ENCODE data around the gene TEP1. TPM values are rescaled to one million over a fixed set of nuclear protein-coding genes. Genes with fewer than 3 reads are reported as not detected.

TEP1 gene
- total RNA-seq, 2 experiments from 2014 or later = 13.4 to 26.8 TPM

GRCh38 chr14:20397511-20397910 is 15.8 kb downstream of the TEP1 start:
- no peak overlapping the region for H3K27ac ChIP-seq (ENCODE audit: low read depth, low read length, poor library complexity, severe bottlenecking)
- H4K20me1 ChIP-seq (ENCODE audit: insufficient read depth, low read length) = no peaks in the 10 kb centered on the region
- H2AFZ ChIP-seq (ENCODE audit: low read length) = no peak overlapping the region
- ChIA-PET POLR2A (interaction anchor here (0.7 to 0.8 kb wide), 2 partner anchors 53 to 332 kb away, joined by 3 read pairs; no protein-coding TSS in a partner anchor), CTCF (ENCODE audit: unreplicated experiment) (no interaction called here)
- peaks cover 26% of the 10 kb centered on the region; the same call in 1 of the 2 replicates for H3K36me3 ChIP-seq (ENCODE audit: insufficient read depth, low read length)
- no peaks in the 10 kb centered on the region for H3K79me2 ChIP-seq (ENCODE audit: insufficient read depth, low read depth, low read length)
- TF ChIP-seq CTCF (conservative IDR thresholded peaks at IDR 0.05; ENCODE audit: low read length) = no peak
- TF ChIP-seq EZH2phosphoT487 (IDR thresholded peaks at IDR 0.05; ENCODE audit: borderline replicate concordance, low read depth, low read length) = no peak
- H3K4me2 ChIP-seq (ENCODE audit: low read length) = no peak overlapping the region
- no peaks in the 10 kb centered on the region for H3K9me2 ChIP-seq (ENCODE audit: insufficient read depth, low read length)
- H3K4me3 ChIP-seq (ENCODE audit: low read depth, low read length, poor library complexity, severe bottlenecking) = no peak overlapping the region
- intact Hi-C loops (cut with micrococcal nuclease; ENCODE audit: unreplicated experiment) = no loop called here
- no peaks in the 10 kb centered on the region for H3K4me1 ChIP-seq (ENCODE audit: insufficient read depth, low read length, poor library complexity, severe bottlenecking)
- no peak for DNase-seq (ENCODE audit: low spot score)
- H3K9me3 ChIP-seq (ENCODE audit: low read length) = no peaks in the 10 kb centered on the region
- BruUV-seq (replicated peaks) = no TSS peak

- Histone ChIP-seq H3K4me3 (ENCODE audit: low read depth, low read length, poor library complexity, severe bottlenecking) (no peak overlapping the region), H4K20me1 (ENCODE audit: insufficient read depth, low read length) (no peaks in the 10 kb centered on the region), H3K27ac (ENCODE audit: low read depth, low read length, poor library complexity, severe bottlenecking) (no peak overlapping the region), H2AFZ (ENCODE audit: low read length) (no peak overlapping the region), H3K9me3 (ENCODE audit: low read length) (no peaks in the 10 kb centered on the region), H3K36me3 (ENCODE audit: insufficient read depth, low read length) (peaks cover 43% of the 10 kb centered on the region; the same call in 1 of the 2 replicates), H3K4me1 (ENCODE audit: insufficient read depth, low read length, poor library complexity, severe bottlenecking) (no peaks in the 10 kb centered on the region), H3K9me2 (ENCODE audit: insufficient read depth, low read length) (no peaks in the 10 kb centered on the region), H3K4me2 (ENCODE audit: low read length) (no peak overlapping the region), H3K79me2 (ENCODE audit: insufficient read depth, low read depth, low read length) (no peaks in the 10 kb centered on the region)
- ChIA-PET POLR2A (interaction anchor here (1.0 kb wide), 1 partner anchor 13 kb away, joined by 3 read pairs; no protein-coding TSS in a partner anchor), CTCF (ENCODE audit: unreplicated experiment) (no interaction called here)
- BruUV-seq (replicated peaks) = no TSS peak
- intact Hi-C loops (cut with micrococcal nuclease; ENCODE audit: unreplicated experiment) = loop anchor here (5.0 kb wide), 1 partner anchor 34 kb away; no protein-coding TSS in a partner anchor
- no peak for DNase-seq (ENCODE audit: low spot score)
- TF ChIP-seq EZH2phosphoT487 (IDR thresholded peaks at IDR 0.05; ENCODE audit: borderline replicate concordance, low read depth, low read length) (no peak), CTCF (conservative IDR thresholded peaks at IDR 0.05; ENCODE audit: low read length) (no peak)
Measured at GRCh38 chr14:20391505-20391904, 21.8 kb downstream of the TEP1 start.

- ChIA-PET POLR2A (interaction anchor here (1.0 kb wide), 1 partner anchor 28 kb away, joined by 5 read pairs; no protein-coding TSS in a partner anchor), CTCF (ENCODE audit: unreplicated experiment) (no interaction called here)
- no peaks in the 10 kb centered on the region for H4K20me1 ChIP-seq (ENCODE audit: insufficient read depth, low read length)
- no TSS peak for BruUV-seq (replicated peaks)
- no peak overlapping the region for H2AFZ ChIP-seq (ENCODE audit: low read length)
- H3K4me3 ChIP-seq (ENCODE audit: low read depth, low read length, poor library complexity, severe bottlenecking) = no peak overlapping the region
- no peak for DNase-seq (ENCODE audit: low spot score)
- TF ChIP-seq CTCF (conservative IDR thresholded peaks at IDR 0.05; ENCODE audit: low read length) (no peak), EZH2phosphoT487 (IDR thresholded peaks at IDR 0.05; ENCODE audit: borderline replicate concordance, low read depth, low read length) (no peak)
- no peaks in the 10 kb centered on the region for H3K4me1 ChIP-seq (ENCODE audit: insufficient read depth, low read length, poor library complexity, severe bottlenecking)
- intact Hi-C loops (cut with micrococcal nuclease; ENCODE audit: unreplicated experiment) = no loop called here
- no peaks in the 10 kb centered on the region for H3K79me2 ChIP-seq (ENCODE audit: insufficient read depth, low read depth, low read length)
- no peak overlapping the region for H3K27ac ChIP-seq (ENCODE audit: low read depth, low read length, poor library complexity, severe bottlenecking)
- H3K9me3 ChIP-seq (ENCODE audit: low read length) = no peaks in the 10 kb centered on the region
- H3K4me2 ChIP-seq (ENCODE audit: low read length) = no peak overlapping the region
- H3K9me2 ChIP-seq (ENCODE audit: insufficient read depth, low read length) = no peaks in the 10 kb centered on the region
- H3K36me3 ChIP-seq (ENCODE audit: insufficient read depth, low read length) = peaks cover 46% of the 10 kb centered on the region; the same call in 1 of the 2 replicates
Measured at GRCh38 chr14:20388159-20388558, 25.1 kb downstream of the TEP1 start.

Measured in OCI-LY7 (cell line).